ENCODE data around the gene CARS2. TPM values are rescaled to one million over a fixed set of nuclear protein-coding genes. Genes with fewer than 3 reads are reported as not detected.

The CARS2 gene
- total RNA-seq, 1 experiment from 2014 or later: 52.9 TPM

GRCh38 chr13:110664041-110664440, 41.9 kb downstream of the CARS2 start:
- ChIA-PET CTCF (no interaction called here), POLR2A (no interaction called here), RAD21 (ENCODE audit: low non-redundant PET in 1 of 2, low total read pairs in 2 of 2, uncharacterized antibody in 2 of 2, unreplicated experiment in 2 of 2) (no interaction called here)
- Histone ChIP-seq H3K9me2 (ENCODE audit: insufficient read depth) (no peaks in the 10 kb centered on the region), H3K4me2 (ENCODE audit: low read length) (no peak overlapping the region), H3K27ac (ENCODE audit: low read depth, low read length) (no peak overlapping the region), H3K9me3 (ENCODE audit: control insufficient read depth in 1 of 2, insufficient read depth in 1 of 2, low read depth in 1 of 2, low read length in 2 of 2) (peaks cover 5 to 7% of the 10 kb centered on the region in 2 experiments; a peak in 3 of 4 replicates), H3K27me3 (ENCODE audit: insufficient read depth, low read length) (no peaks in the 10 kb centered on the region), H3K4me1 (ENCODE audit: control insufficient read depth in 1 of 2, insufficient read depth in 2 of 2, low read length in 2 of 2) (no peaks in the 10 kb centered on the region), H3K4me3 (replicated peaks in 1 of 2; ENCODE audit: low read depth in 1 of 2, low read length in 2 of 2) (no peak overlapping the region), H4K20me1 (ENCODE audit: insufficient read depth) (no peaks in the 10 kb centered on the region), H2AFZ (ENCODE audit: low read depth, low read length, poor library complexity, severe bottlenecking) (no peak overlapping the region), H3K36me3 (ENCODE audit: control insufficient read depth in 1 of 2, insufficient read depth in 2 of 2, low read length in 2 of 2) (peaks cover 19 to 71% of the 10 kb centered on the region in 2 experiments), H3K79me2 (ENCODE audit: insufficient read depth, low read length) (no peaks in the 10 kb centered on the region; the same call in 1 of the 2 replicates), H3K9ac (ENCODE audit: low read length) (no peak overlapping the region)
- no peak for DNase-seq (ENCODE audit: low read depth, low spot score)
- intact Hi-C loops (cut with micrococcal nuclease): no loop called here
- ATAC-seq: no peak
- TF ChIP-seq EZH2 (IDR thresholded peaks at IDR 0.05) (no peak), FOSL1 (IDR thresholded peaks at IDR 0.05; ENCODE audit: low read depth) (no peak), CBX3 (IDR thresholded peaks at IDR 0.05; ENCODE audit: low read depth) (no peak), EGR1 (IDR thresholded peaks at IDR 0.05; ENCODE audit: low read depth) (no peak), EZH2phosphoT487 (IDR thresholded peaks at IDR 0.05; ENCODE audit: borderline replicate concordance) (no peak), SIN3A (IDR thresholded peaks at IDR 0.05; ENCODE audit: low read depth) (no peak), REST (IDR thresholded peaks at IDR 0.05; ENCODE audit: low read depth) (no peak), SP1 (IDR thresholded peaks at IDR 0.05; ENCODE audit: low read depth) (no peak), CEBPB (IDR thresholded peaks at IDR 0.05; ENCODE audit: low read depth) (no peak), ZFX (IDR thresholded peaks at IDR 0.05) (no peak)
- no TSS peak for BruUV-seq (replicated peaks)

Measured in HCT116 (cell line).